Hematopoietic multipotent progenitor cell treated with erythropoietin and hydrocortisone succinate and interleukin-3 and kit ligand, for 4 days (in vitro differentiated cells): ENCODE results near the gene WDR64.
"Not testable (repeated sequence)": the region's sequence is repeated elsewhere in the genome, so short reads cannot be mapped to it uniquely, and the experiment has no call there.

Experiments used
- DNase-seq: peaks from one replicate; pipeline ENCODE4 v3.0.0-alpha.2; 2015

WDR64 gene

GRCh38 chr1:241808265-241808664 lies 156.2 kb downstream of the WDR64 start:
- DNase-seq, result no peak

- no peak for DNase-seq
Observed at GRCh38 chr1:241810769-241811405, 158.8 kb downstream of the WDR64 start.

DNA sequence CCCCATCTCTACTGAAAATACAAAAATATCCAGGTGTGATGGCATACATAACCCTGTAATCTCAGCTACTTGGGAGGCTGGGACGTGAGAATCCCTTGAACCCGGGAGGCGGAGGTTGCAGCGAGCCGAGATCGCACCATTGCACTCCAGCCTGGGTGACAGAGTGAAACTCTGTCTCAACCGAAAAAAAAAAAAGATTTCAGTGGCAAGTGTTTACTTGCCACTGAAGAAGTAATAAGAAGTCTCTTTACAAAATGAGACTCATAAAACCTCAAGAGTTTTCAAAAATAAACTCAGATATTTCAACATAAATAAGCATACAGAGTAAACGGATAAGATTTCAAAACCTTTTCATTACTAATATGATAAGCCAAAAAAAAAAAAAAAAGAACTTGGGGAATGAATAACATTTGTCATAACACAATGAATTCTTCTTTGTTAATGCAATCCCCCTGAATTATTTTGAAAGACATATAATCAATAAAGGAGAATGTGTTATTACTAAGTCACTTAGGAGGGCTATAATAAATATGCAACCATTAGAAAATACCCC lies 161.8 kb downstream of the WDR64 start:
- no peak for DNase-seq

- no peak for DNase-seq
Observed at GRCh38 chr1:241816008-241816407, 163.9 kb downstream of the WDR64 start.

- DNase-seq, result no peak
Observed at GRCh38 chr1:241817331-241817792, 165.3 kb downstream of the WDR64 start.

- no peak for DNase-seq
Observed at GRCh38 chr1:241817956-241818612, 166.0 kb downstream of the WDR64 start.

- no peak for DNase-seq
Observed at GRCh38 chr1:241819340-241819866, 167.3 kb downstream of the WDR64 start.

- no peak for DNase-seq
Observed at GRCh38 chr1:241821363-241821762, 169.3 kb downstream of the WDR64 start.

- DNase-seq, result no peak
Observed at GRCh38 chr1:241822846-241823245, 170.8 kb downstream of the WDR64 start.

- no peak for DNase-seq
Observed at GRCh38 chr1:241823925-241824324, 171.8 kb downstream of the WDR64 start.

DNA sequence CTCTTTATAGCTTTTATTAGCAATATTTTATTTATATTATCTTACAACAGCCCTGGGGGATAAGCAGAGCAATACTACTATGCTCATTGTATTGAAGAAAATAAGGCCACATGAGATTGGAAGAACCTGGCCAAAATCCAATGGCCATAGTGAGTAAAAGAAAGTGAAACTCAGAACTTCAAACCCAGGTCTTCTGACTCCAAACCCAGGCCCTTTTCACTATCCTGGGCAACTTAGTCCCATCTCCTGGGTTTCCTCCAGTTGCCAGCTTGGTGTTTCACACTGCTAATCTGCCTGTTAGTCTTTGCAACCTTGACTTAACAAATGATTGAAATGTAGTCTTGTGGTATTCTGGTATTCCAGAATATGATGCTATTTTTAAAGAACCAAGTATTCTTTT lies 173.5 kb downstream of the WDR64 start:
- DNase-seq, result no peak

DNA sequence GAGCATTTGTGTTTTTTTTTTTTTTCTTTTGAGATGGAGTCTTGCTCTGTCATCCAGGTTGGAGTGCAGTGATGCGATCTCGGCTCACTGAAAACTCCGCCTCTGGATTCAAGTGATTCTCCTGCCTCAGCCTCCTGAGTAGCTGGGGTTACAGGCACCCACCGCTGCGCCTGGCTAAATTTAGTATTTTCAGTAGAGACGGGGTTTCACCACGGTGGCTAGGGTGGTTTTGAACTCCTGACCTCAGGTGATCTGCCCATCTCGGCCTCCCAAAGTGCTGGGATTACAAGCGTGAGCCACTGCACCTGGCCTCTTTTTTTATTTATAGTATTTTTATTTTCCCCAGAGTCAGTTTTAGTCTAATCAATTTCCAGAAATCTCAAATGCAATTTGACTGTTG lies 174.5 kb downstream of the WDR64 start:
- not testable (repeated sequence) for DNase-seq

- DNase-seq, result no peak
Observed at GRCh38 chr1:241827264-241827663, 175.2 kb downstream of the WDR64 start.

DNA sequence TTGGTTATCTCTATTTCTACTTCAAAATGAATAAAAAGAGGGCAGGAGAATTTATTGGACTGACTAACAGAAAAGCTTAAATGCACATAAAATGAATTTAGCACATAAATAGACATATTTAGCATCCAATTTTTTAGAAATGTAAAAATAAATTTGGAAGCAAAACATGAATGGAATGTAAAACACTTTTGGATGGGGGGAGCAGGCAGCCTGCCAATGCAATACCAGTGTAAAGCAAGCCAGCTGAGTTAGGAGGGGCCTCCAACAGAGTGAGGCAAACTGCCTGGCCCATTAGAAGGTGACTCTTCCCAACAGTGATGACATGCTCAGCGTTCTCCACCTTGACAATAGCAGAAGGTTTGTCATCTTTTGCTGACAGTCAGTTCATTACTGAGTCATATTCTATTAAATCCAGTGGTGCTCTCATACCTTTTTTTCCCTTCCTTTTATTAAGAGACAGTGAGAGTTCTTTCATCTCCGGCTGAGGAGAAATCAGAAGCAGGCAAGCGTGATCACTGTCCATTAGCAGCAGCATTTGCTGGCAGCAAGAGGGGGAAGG lies 176.5 kb downstream of the WDR64 start:
- no peak for DNase-seq

- no peak for DNase-seq
Observed at GRCh38 chr1:241829468-241829867, 177.4 kb downstream of the WDR64 start.

GRCh38 chr1:241834733-241835377 lies 182.8 kb downstream of the WDR64 start:
- DNase-seq, result peak; percentile 64

DNA sequence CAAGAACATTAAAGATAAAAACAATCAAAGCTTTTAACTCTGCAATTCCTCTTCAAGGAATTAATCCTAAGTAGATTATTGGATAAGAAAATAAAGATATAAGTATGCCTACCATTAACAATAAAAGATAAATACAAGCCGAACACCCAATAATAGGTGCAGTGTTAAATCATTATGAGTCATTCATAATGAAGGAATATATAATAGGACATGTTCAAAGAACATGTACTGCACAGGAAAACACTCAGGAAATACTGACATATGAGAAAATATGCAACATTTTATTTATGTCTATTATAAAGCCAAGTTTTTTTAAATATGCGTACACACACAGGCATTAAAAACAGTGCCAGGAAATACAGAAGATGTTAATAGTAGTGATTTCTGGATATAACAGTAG lies 184.9 kb downstream of the WDR64 start:
- DNase-seq, result no peak

- DNase-seq, result no peak
Observed at GRCh38 chr1:241837416-241837815, 185.3 kb downstream of the WDR64 start.

DNA sequence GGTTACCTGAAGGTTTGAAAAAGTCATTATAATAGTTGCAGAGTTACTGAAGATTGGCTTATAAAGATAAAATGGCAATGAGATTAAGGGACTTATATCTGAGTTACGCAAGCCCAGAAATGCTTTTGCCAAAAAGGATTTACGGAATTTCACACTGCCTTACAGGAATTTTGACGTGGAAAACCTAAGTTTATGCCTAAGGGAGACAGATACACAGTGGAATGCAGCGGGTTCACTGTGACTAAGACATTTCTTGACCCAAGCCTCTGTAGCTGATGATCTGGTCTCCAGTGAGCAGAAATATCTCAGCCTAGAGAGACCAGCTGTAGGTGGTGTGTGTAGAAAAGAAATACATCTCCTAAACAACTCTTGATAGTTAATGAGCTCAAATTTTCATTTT lies 185.8 kb downstream of the WDR64 start:
- DNase-seq, result no peak

DNA sequence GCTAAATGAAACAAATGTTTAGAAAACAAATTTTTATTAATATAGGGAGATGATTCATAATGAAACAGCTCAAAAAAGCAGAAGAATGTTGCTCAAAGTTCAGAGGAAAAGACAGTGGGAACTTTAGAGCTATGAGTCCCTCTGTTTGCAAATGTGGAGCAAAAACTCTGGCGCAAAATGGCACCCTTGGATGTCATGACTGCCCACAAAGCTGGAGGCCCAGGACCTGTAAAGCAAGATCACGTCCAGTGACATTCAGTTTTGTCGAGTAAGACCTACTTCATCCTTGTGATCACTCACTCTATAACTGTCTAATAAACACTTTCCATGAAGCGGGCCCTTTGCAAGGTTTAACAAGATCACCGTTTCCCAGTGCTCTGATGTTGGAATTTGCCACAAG lies 186.8 kb downstream of the WDR64 start:
- no peak for DNase-seq

DNA sequence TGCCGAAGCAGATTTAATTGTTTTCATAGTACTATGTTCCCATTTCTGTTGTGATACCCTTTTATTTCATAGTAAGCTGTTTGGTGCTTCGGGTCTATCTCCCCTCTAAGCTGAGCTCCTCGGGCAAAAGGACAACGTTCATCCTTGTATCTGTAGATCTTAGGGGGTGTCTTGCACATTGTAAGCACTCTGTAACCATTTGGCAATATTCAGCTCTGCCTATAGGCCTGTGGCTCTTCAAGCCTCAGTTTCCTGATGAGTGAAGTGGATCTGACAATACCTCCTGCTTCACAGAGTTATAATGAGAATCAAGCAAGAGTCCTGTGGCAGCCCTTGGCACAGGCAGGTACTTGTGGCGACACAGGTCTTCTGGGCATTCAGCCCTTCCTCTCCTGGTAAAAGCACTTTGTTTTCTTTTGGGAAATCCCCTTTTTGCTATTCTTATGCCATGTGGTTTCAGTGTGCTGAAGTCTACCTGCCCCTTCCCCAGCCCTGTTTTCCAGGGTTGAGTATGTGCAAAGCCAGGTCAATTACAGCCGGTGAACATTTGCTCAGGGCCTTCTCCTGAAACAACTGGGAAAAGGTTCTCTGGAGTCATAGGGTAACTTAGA lies 187.4 kb downstream of the WDR64 start:
- DNase-seq, result no peak

DNA sequence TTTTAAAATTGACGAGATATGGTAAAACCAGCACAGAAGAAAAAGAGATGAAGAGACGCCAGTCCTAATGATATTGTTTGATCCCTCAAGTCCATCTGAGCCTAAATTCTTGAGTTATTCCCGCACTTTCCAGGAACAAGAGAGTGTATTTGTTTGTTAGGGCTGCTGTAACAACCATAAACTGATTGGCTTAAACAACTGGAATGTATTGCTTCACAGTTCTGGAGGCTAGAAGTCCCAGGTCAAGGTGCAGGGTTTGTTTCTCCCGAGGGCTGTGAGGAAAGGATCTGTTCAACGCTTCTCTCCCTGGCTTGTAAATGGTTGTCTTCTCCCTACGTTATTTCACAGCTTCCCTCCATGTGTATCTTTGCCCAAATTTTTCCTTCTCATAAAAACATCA lies 188.1 kb downstream of the WDR64 start:
- DNase-seq, result no peak

- no peak for DNase-seq
Observed at GRCh38 chr1:241841691-241842090, 189.6 kb downstream of the WDR64 start.
